Fibroblast of mammary gland (primary cell): ENCODE data around the gene NSD1.
A peak's percentile ranks its signal among the peaks of the same experiment; 100 is the strongest.

Source experiments
- DNase-seq: peaks from one replicate; pipeline ENCODE4 v3.0.0-alpha.2; 2010; ENCODE audit warnings: low read depth
- H3K4me3 ChIP-seq: 2 replicates; pipeline ENCODE4 v1.5.1; 2011; ENCODE audit warnings: low read depth, mild to moderate bottlenecking, low read length, moderate library complexity; ENCODE audit not compliant: control insufficient read depth
- TF ChIP-seq, protein P1 (sequence below): conservative IDR thresholded peaks from 2 replicates; pipeline ENCODE4 v1.5.1; 2011; ENCODE audit warnings: low read depth, low read length, inconsistent platforms; ENCODE audit not compliant: control insufficient read depth, insufficient read depth

Gene NSD1

DNA sequence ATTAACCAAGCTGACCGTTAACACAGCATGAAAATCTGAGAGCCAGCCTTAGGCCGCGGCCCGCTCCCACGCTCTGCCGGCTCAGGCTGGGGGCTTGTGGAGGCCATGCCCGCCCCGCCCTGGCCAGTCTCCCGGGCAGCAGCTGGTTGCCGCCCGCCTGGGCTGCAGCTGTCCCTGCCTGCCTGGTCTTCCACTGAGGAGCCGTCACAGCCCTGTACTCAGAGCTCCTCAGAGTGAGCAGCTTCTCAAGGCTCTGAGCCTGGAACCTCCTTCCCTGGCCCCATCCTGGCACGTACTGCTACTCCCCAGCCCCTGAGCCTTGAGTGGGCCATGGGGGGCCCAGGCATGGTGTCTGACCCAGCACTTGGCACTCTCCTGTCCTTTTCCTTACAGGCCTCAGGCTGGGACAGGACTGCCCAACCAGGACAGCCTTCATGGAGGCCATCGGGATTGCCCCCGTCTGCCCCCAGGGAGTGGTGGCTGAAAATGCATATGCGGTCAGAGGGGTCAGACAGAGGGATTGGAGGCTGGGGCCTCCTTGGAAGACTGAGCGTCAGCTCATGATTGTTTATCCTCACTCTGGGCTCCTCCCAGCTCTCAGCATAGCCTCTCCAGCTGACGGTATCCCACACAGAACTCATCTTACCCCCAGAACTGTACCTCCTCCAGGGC is 35.0 kb upstream of the NSD1 start:
- DNase-seq = no peak
- TF ChIP-seq, protein P1, sequence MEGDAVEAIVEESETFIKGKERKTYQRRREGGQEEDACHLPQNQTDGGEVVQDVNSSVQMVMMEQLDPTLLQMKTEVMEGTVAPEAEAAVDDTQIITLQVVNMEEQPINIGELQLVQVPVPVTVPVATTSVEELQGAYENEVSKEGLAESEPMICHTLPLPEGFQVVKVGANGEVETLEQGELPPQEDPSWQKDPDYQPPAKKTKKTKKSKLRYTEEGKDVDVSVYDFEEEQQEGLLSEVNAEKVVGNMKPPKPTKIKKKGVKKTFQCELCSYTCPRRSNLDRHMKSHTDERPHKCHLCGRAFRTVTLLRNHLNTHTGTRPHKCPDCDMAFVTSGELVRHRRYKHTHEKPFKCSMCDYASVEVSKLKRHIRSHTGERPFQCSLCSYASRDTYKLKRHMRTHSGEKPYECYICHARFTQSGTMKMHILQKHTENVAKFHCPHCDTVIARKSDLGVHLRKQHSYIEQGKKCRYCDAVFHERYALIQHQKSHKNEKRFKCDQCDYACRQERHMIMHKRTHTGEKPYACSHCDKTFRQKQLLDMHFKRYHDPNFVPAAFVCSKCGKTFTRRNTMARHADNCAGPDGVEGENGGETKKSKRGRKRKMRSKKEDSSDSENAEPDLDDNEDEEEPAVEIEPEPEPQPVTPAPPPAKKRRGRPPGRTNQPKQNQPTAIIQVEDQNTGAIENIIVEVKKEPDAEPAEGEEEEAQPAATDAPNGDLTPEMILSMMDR = no peak
- H3K4me3 ChIP-seq = no peak overlapping the region

DNA sequence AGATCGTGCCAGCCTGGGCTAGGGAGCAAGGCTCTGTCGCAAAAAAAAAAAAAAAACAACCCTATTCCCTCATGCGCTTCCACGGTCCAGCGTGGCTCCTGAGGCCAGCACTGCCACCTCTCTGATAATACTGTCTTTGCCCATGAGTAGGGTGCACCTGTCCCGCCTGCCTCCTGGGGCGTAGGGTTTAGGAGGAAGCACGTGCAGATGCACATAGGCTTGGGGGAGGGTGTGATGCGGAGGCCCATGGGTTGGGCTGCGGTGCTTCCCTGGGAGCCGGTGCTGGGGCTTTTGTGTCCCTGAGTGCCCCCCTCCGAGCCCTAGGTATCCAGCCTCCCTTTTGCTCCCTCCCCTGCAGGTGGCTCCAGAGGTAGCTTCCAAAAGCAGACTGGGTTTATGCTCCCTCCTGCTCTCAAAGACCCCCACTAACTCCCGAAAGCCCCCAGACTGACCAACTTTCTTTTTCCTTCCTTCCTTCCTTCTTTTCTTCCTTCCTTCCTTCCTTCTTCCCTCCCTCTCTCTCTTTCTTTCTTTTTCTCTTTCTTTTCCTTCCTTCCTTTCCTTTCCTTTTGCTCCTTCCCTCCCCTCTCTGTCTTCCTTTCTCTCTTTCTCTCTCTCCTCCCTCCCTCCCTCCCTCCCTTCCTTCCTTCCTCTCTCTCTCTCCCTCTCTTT is 34.0 kb upstream of the NSD1 start:
- no peak for DNase-seq
- TF ChIP-seq, protein P1 = no peak
- no peak overlapping the region for H3K4me3 ChIP-seq

DNA sequence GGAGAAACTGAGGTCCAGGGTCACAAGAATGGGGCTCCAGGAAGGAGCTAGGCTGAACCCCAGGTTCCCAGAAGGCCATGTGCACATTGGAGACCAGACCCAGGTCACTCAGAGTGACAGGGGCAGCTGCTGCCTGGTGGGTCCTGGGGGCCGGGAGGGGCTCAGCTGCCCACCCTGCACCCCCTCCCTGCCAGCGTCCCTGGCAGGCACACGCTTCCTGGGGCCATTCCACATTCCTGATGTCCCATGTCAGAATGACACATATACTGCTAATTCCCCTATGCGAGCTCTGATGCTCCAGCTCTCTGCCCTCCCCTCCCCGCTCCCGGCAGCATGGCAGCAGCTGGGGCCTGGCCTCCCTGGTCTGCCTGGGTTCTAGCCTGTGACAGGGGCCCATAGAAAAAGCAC is 32.9 kb upstream of the NSD1 start:
- H3K4me3 ChIP-seq = no peak overlapping the region
- TF ChIP-seq, protein P1 = no peak
- no peak for DNase-seq

DNA sequence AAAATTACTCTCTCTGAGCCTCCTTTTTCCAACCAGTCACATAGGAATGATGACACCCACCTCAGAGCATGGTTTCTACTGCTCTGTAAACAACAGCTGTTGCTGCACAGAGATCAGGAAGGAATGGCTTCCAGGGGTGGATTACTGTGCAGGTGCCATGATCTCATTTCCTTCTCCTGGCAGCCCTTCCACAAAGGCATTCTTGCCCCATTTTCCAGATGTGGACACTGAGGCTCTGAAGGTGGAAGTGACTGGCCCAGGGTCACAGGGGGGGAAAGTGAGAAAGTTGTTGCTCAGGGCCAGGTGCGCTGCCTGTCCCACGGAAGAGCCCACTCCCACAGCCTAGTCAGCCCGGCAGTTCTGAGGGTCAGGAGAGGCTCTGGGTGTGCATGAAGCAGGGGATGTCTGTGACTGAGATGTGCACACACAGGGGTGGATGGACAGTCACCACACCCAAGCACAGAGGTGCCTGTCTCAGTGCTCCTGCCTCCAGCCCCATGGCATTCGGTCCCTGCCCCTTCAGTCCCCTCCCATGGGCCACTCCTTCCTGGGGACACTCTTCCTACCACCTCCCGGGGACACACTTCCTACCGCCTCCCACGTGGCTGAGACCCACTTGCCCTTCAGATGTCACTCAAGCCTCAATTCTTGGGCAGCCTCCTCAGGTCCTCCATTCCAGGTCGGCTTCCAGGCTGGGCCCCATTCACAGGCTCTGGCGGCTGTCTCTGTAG is 29.9 kb upstream of the NSD1 start:
- peak; percentile 16 for DNase-seq
- no peak overlapping the region for H3K4me3 ChIP-seq
- TF ChIP-seq, protein P1 = no peak

DNA sequence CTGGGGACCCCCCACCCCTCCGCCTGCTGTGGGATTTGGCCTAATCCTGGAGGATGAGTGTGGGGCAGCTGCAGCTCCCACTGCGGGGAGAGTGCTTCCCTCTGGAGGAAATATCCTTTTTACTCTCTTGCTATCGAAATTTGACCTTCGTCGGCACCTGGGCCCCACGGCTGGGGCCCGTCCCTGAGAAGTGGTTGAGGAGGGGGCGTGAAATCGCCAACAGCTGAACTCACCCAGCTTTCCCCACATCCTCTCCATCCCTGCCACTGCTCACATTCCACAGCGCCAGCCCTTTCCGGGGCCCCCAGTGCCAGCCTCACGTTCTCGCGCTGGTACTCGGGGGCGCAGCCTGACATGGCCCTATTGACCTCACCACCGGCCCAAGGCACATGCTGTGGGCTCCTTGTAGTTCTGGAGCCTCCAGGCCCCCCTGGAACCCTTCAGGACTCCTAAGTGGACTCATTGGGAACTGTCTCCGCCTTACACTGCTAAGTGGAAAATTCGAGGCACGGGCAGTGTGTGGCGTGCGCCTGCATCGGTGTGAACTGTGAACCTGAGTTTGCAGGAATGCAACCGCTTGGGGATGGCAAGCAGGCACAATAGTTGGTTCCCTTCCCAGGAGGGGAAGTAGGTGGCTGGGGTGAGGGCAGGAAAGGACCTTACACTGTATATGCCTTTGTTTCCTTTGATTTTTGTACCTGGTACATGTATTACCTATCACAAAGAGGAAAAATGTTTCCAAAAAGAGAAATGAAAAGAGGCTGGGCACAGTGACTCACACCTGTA is 27.7 kb upstream of the NSD1 start:
- H3K4me3 ChIP-seq = no peak overlapping the region
- TF ChIP-seq, protein P1 = no peak
- no peak for DNase-seq

DNA sequence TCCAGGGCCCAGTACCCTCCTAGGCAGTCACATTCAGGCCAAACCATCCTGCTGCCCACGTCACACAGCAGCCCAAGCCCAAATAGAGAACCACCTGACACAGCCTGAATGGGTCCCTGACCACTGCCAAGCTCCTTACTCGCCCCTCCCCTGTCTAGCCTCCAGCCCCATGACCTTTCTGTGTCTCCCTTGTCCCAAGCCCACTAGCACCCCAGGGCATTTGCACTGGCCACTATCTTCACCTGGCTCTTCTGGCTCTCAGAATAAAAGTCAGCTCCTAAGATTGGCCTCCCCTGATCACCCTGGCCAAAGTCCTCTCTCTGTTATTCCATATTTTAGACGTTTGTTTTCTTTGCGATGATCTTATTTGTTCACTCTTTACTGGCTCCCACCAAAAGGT is 26.4 kb upstream of the NSD1 start:
- TF ChIP-seq, protein P1 = no peak
- DNase-seq = no peak
- no peak overlapping the region for H3K4me3 ChIP-seq
